ENCODE results near the gene OR2AT4. TPM values are rescaled to one million over a fixed set of nuclear protein-coding genes. Genes with fewer than 3 reads are reported as not detected.

OR2AT4 gene
- total and polyA plus RNA-seq, 2 of the 8 experiments (the other 6 are each of a cell fraction or from before 2014, with no cell fraction given) = not detected

GRCh38 chr11:75140269-75141138 lies 43.8 kb upstream of the OR2AT4 start:
- ChIA-PET POLR2A (ENCODE audit: partially characterized antibody) (interaction anchor here (1.1 to 1.5 kb wide), 3 partner anchors 64 to 118 kb away, joined by 3 to 4 read pairs (median 3); no protein-coding TSS in a partner anchor), CTCF (ENCODE audit: partially characterized antibody) (interaction anchor here (0.5 to 29.8 kb wide), 56 partner anchors 10 to 512 kb away, joined by 3 to 952 read pairs (median 5); partner anchors contain the start of genes SLCO2B1 and TPBGL)
- H3K27me3 ChIP-seq (replicated peaks in 1 of 4; ENCODE audit: control insufficient read depth in 3 of 4, extremely low read depth in 1 of 4, insufficient read depth in 3 of 4, low read length in 3 of 4) = no peaks in the 10 kb centered on the region
- no peak overlapping the region for H2BK120ac ChIP-seq (replicated peaks; ENCODE audit: low read depth, low read length)
- H2AK5ac ChIP-seq (ENCODE audit: low read depth, low read length) = no peak overlapping the region; the same call in 1 of the 2 replicates
- no peak overlapping the region for H3K23ac ChIP-seq (ENCODE audit: insufficient read length)
- H3K14ac ChIP-seq (ENCODE audit: insufficient read length) = no peak overlapping the region
- H4K20me1 ChIP-seq (replicated peaks in 1 of 2; ENCODE audit: control insufficient read depth in 1 of 2, insufficient read depth in 2 of 2, low read length in 2 of 2) = peaks cover 0 to 2% of the 10 kb centered on the region in 2 experiments
- peak overlapping the region; percentile 50; the same call in 1 of the 2 replicates for H2AFZ ChIP-seq (ENCODE audit: low read length)
- FAIRE-seq (no peak), DNase-seq (ENCODE audit: low read depth in 1 of 2, low spot score in 2 of 2) (peak; percentile 33 to 95)
- H3K4me2 ChIP-seq (ENCODE audit: insufficient read depth in 1 of 2, low read depth in 2 of 2, low read length in 2 of 2) = no peak overlapping the region
- H3K18ac ChIP-seq (ENCODE audit: extremely low read depth, low read length) = 0 out of 2 replicates have a peak overlapping the region, but pooled peaks have one; percentile 4
- no peaks in the 10 kb centered on the region for H3K36me3 ChIP-seq (ENCODE audit: control insufficient read depth in 2 of 4, insufficient read depth in 4 of 4, low read length in 3 of 4)
- H3K79me1 ChIP-seq (ENCODE audit: low read depth, low read length) = no peaks in the 10 kb centered on the region
- no peaks in the 10 kb centered on the region for H3K4me1 ChIP-seq (replicated peaks in 1 of 4; ENCODE audit: control insufficient read depth in 3 of 4, insufficient read depth in 4 of 4, low read length in 3 of 4)
- H2BK12ac ChIP-seq (ENCODE audit: low read depth, low read length) = peak overlapping the region; percentile 75; the same call in 1 of the 2 replicates
- H2BK15ac ChIP-seq (ENCODE audit: low read length) = no peak overlapping the region
- H2BK5ac ChIP-seq (ENCODE audit: low read depth, low read length) = no peak overlapping the region
- no peak overlapping the region for H4K8ac ChIP-seq (ENCODE audit: extremely low read depth, insufficient read depth, low read length)
- H2BK20ac ChIP-seq (ENCODE audit: low read length) = no peak overlapping the region
- no peak overlapping the region for H3K9ac ChIP-seq (replicated peaks in 1 of 4; ENCODE audit: extremely low read depth in 1 of 4, low read depth in 3 of 4, low read length in 3 of 4)
- H3K27ac ChIP-seq (ENCODE audit: low read depth, low read length) = no peak overlapping the region
- peaks cover 0 to 2% of the 10 kb centered on the region in 2 experiments; a peak in 1 of 4 replicates for H3K9me3 ChIP-seq (ENCODE audit: insufficient read depth in 2 of 2, low read depth in 1 of 2, low read length in 1 of 2)
- no peak overlapping the region for H3K4ac ChIP-seq (replicated peaks; ENCODE audit: insufficient read length, low read depth, low read length)
- H3K4me3 ChIP-seq (ENCODE audit: extremely low read depth in 1 of 4, insufficient read depth in 2 of 4, low read depth in 3 of 4, low read length in 4 of 4) = no peak overlapping the region
- H3K79me2 ChIP-seq (ENCODE audit: control insufficient read depth in 1 of 2, insufficient read depth in 2 of 2, low read length in 2 of 2) = no peaks in the 10 kb centered on the region
- H3K56ac ChIP-seq (replicated peaks; ENCODE audit: insufficient read length, low read depth, low read length) = no peak overlapping the region
- no peak overlapping the region for H4K91ac ChIP-seq (replicated peaks; ENCODE audit: insufficient read length, low read length)
- 43% methylated on average over 22 of the region's 22 CpGs; no CpG with 5 or more reads in 1 of the 2 experiments for WGBS, 2 experiments (ENCODE audit: extremely low coverage in 1 of 2, insufficient coverage in 1 of 2, insufficient read length in 1 of 2, insufficient replicate concordance in 2 of 2, low coverage in 1 of 2, low lambda C conversion rate in 2 of 2, missing lambda C conversion rate in 1 of 2)
- no peaks in the 10 kb centered on the region for H3K23me2 ChIP-seq (ENCODE audit: low read depth, low read length)
- H4K5ac ChIP-seq (ENCODE audit: insufficient read length, low read depth, low read length) = no peak overlapping the region
- no peak for TF ChIP-seq RXRA (IDR thresholded peaks at IDR 0.05; ENCODE audit: insufficient read depth, low read depth, low read length)
- TF ChIP-seq GABPA (IDR thresholded peaks at IDR 0.05; ENCODE audit: borderline replicate concordance, insufficient read depth, low read length) = no peak
- peak; percentile 40; the same call in 1 of the 2 replicates for TF ChIP-seq JUND (IDR thresholded peaks at IDR 0.05; ENCODE audit: low read length)
- TF ChIP-seq SIX5 (IDR thresholded peaks at IDR 0.05; ENCODE audit: low read depth, low read length) = no peak
- TF ChIP-seq POU5F1 (IDR thresholded peaks at IDR 0.05; ENCODE audit: low read depth, low read length) = no peak
